Neural crest cell (in vitro differentiated cells): ENCODE results near the gene MIAT. TPM values are rescaled to one million over a fixed set of nuclear protein-coding genes. Genes with fewer than 3 reads are reported as not detected.

ENCODE experiments used
- DNase-seq: peaks from one replicate; pipeline ENCODE4 v3.0.0; 2021; ENCODE audit warnings: low read depth, mixed read lengths, low spot score
- H3K27ac Mint-ChIP-seq: one replicate; pipeline ENCODE4 v1.8.0; 2021; ENCODE audit warnings: mild to moderate bottlenecking, mixed read lengths; ENCODE audit not compliant: unreplicated experiment
- H3K27me3 Mint-ChIP-seq: 2 replicates; pipeline ENCODE4 v1.8.0; 2021; ENCODE audit warnings: low read depth, mild to moderate bottlenecking, mixed read lengths
- H3K36me3 Mint-ChIP-seq: 2 replicates; pipeline ENCODE4 v1.8.0; 2021; ENCODE audit warnings: low read depth, mild to moderate bottlenecking, mixed read lengths
- H3K4me1 Mint-ChIP-seq: 2 replicates; pipeline ENCODE4 v1.8.0; 2021; ENCODE audit warnings: mixed read lengths
- H3K4me3 Mint-ChIP-seq: one replicate; pipeline ENCODE4 v1.8.0; 2021; ENCODE audit warnings: mild to moderate bottlenecking, mixed read lengths
- H3K9me3 Mint-ChIP-seq: 2 replicates; pipeline ENCODE4 v1.8.0; 2021; ENCODE audit warnings: mixed read lengths
- CTCF ChIP-seq: fragments of 200-600 bp; sonication (generic); conservative IDR thresholded peaks from 2 replicates; pipeline ENCODE4 v1.5.0; 2021; ENCODE audit warnings: antibody characterized with exemption, mild to moderate bottlenecking
- total RNA-seq: library from RNA; stranded (reverse); gene quantifications from 2 replicates; pipeline ENCODE4 v1.2.1, GENCODE V29; 2021

MIAT gene
- total RNA-seq, 1 donor from 2014 or later, result 45.6 TPM

GRCh38 chr22:26634189-26634588 lies 23.2 kb upstream of the MIAT start:
- no peak for DNase-seq
- Mint-ChIP-seq H3K4me3 (no peak overlapping the region), H3K27me3 (peaks cover 49% of the 10 kb centered on the region), H3K9me3 (no peaks in the 10 kb centered on the region), H3K36me3 (no peaks in the 10 kb centered on the region), H3K4me1 (peaks cover 7% of the 10 kb centered on the region), H3K27ac (no peak overlapping the region)
- no peak for TF ChIP-seq CTCF

GRCh38 chr22:26635117-26635516 lies 22.3 kb upstream of the MIAT start:
- Mint-ChIP-seq H3K4me3 (no peak overlapping the region), H3K4me1 (peaks cover 12% of the 10 kb centered on the region), H3K36me3 (no peaks in the 10 kb centered on the region), H3K27ac (no peak overlapping the region), H3K9me3 (no peaks in the 10 kb centered on the region), H3K27me3 (peaks cover 55% of the 10 kb centered on the region)
- DNase-seq, result no peak
- TF ChIP-seq CTCF, result no peak

- H3K9me3 Mint-ChIP-seq, result no peaks in the 10 kb centered on the region
- no peak for TF ChIP-seq CTCF
- H3K27ac Mint-ChIP-seq, result no peak overlapping the region
- H3K27me3 Mint-ChIP-seq, result peaks cover 67% of the 10 kb centered on the region
- DNase-seq, result no peak
- no peaks in the 10 kb centered on the region for H3K36me3 Mint-ChIP-seq
- no peak overlapping the region for H3K4me3 Mint-ChIP-seq
- H3K4me1 Mint-ChIP-seq, result peaks cover 21% of the 10 kb centered on the region
Measured at GRCh38 chr22:26636296-26636695, 21.1 kb upstream of the MIAT start.

GRCh38 chr22:26642465-26643417 lies 14.6 kb upstream of the MIAT start:
- H3K4me1 Mint-ChIP-seq, result peaks cover 68% of the 10 kb centered on the region
- H3K27ac Mint-ChIP-seq, result no peak overlapping the region
- no peak overlapping the region for H3K4me3 Mint-ChIP-seq
- no peaks in the 10 kb centered on the region for H3K36me3 Mint-ChIP-seq
- peaks cover 93% of the 10 kb centered on the region for H3K27me3 Mint-ChIP-seq
- TF ChIP-seq CTCF, result no peak
- H3K9me3 Mint-ChIP-seq, result no peaks in the 10 kb centered on the region
- DNase-seq, result no peak

- Mint-ChIP-seq H3K4me1 (peaks cover 76% of the 10 kb centered on the region), H3K27me3 (peaks cover 93% of the 10 kb centered on the region)
Measured at GRCh38 chr22:26643418-26644100, 13.8 kb upstream of the MIAT start.

More at GRCh38 chr22:26643418-26644100, 13.8 kb upstream of the MIAT start:
- Mint-ChIP-seq H3K4me3 (no peak overlapping the region), H3K9me3 (no peaks in the 10 kb centered on the region), H3K27ac (no peak overlapping the region), H3K36me3 (no peaks in the 10 kb centered on the region)
- no peak for TF ChIP-seq CTCF
- no peak for DNase-seq
